ENCODE measurements around the gene NFIA.

GRCh38 chr1:61187352-61188086 is 105.2 kb downstream of the NFIA start:
- TF ChIP-seq CTCF (IDR thresholded peaks at IDR 0.05 in 2 of 3, conservative IDR thresholded peaks at IDR 0.05 in 1 of 3; ENCODE audit: control insufficient read depth in 2 of 3, extremely low read depth in 1 of 3, insufficient read depth in 1 of 3, low read depth in 3 of 3, low read length in 3 of 3) (no peak), HDAC6 (IDR thresholded peaks at IDR 0.05; ENCODE audit: unreplicated experiment) (no peak), EZH2 (IDR thresholded peaks at IDR 0.05; ENCODE audit: borderline replicate concordance, control insufficient read depth, low read depth, low read length) (no peak)

Measured in GM12878 (cell line).